Subcutaneous abdominal adipose tissue (tissue), 5 donors: Measurements from ENCODE around the gene ASB1.

Experiments used
- H3K27ac ChIP-seq: one replicate; pipeline ENCODE4 v1.7.0; 2013; ENCODE audit warnings: low read depth, mild to moderate bottlenecking, inconsistent platforms, low read length, moderate library complexity
- H3K27me3 ChIP-seq, 5 donors: one replicate each; pipeline ENCODE4 v1.7.0; 2013; ENCODE audit warnings: low read length in 5 of 5, inconsistent platforms in 1 of 5; ENCODE audit not compliant: control insufficient read depth in 5 of 5, insufficient read depth in 4 of 5
- H3K36me3 ChIP-seq, 5 donors: one replicate each; pipeline ENCODE4 v1.7.0; 2013; ENCODE audit warnings: low read length in 5 of 5; ENCODE audit not compliant: control insufficient read depth in 5 of 5, insufficient read depth in 5 of 5
- H3K4me1 ChIP-seq, 5 donors: one replicate each; pipeline ENCODE4 v1.7.0; 2013; ENCODE audit warnings: low read length in 5 of 5, mild to moderate bottlenecking in 3 of 5, moderate library complexity in 1 of 5; ENCODE audit not compliant: control insufficient read depth in 5 of 5, insufficient read depth in 5 of 5
- H3K4me3 ChIP-seq, 5 donors: one replicate each; pipeline ENCODE4 v1.7.0; 2013; ENCODE audit warnings: low read length in 5 of 5, low read depth in 1 of 5
- H3K9ac ChIP-seq, 5 donors: one replicate each; pipeline ENCODE4 v1.7.0; 2013; ENCODE audit warnings: low read length in 5 of 5, mild to moderate bottlenecking in 4 of 5, moderate library complexity in 3 of 5
- H3K9me3 ChIP-seq, 5 donors: one replicate each; pipeline ENCODE4 v1.7.0; 2013; ENCODE audit warnings: low read length in 5 of 5; ENCODE audit not compliant: control insufficient read depth in 5 of 5
- donor health status: healthy.
- donor health status: healthy.
- donor health status: healthy.
- donor health status: healthy.
- donor health status: healthy.

Gene ASB1

DNA sequence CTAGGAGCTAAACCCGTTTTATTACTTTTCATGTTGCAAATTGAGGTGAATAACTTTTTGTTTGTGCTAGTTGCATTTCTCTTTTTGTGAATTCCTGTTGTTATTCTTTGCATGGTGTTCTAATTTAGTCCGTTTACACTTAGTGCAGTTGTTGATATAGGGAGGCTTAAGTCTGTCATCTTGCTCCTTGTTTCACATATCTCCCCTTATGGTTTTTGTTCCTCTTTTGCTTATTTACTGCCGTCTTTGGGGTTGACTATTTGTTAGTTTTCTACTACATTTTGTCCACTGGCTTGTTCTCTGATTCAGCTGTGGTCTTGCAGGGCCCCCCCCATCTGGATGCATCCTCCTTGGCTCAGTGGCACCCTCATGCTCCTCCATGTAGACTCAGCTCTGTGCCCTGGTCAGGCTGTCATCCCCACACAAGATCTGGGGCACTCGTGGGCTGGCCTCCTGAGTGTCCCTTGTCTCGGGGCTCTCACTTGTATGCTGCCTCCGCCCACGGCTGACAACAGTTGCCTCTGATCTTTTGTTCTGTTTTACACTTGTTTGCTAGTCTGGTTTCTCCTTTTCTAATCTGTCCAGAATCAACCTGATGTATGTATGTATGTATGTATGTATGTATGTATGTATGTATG lies 42.9 kb upstream of the ASB1 start:
- peaks cover 0 to 12% (median 9%) of the 10 kb centered on the region in 5 donors for H3K4me1 ChIP-seq
- no peak overlapping the region for H3K27ac ChIP-seq
- no peak overlapping the region for H3K9ac ChIP-seq
- peaks cover 4 to 32% (median 11%) of the 10 kb centered on the region in 5 donors for H3K36me3 ChIP-seq
- H3K4me3 ChIP-seq, result no peak overlapping the region
- no peaks in the 10 kb centered on the region for H3K27me3 ChIP-seq
- H3K9me3 ChIP-seq, result peaks cover 0 to 3% (median 0%) of the 10 kb centered on the region in 5 donors

DNA sequence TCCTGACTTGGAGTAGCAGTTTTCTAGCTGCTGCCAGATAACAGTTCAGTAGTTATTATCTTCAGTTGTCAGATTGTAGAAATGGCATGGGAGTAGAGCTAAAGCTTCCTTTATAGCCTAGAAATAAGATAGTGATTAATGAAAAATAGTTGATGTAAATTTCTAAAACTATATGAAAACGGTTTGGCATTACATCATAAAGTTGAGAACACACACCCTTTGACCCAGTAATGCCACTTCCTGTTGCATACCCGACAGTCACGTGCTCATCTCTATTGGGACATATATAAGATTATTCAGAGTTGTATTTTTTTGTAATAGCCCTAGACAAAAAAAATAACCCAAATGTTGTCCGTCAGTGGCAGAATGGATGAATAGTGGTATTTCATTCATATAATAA lies 39.4 kb upstream of the ASB1 start:
- no peak overlapping the region for H3K4me3 ChIP-seq
- H3K9ac ChIP-seq, result no peak overlapping the region
- H3K36me3 ChIP-seq, result peaks cover 2 to 13% (median 4%) of the 10 kb centered on the region in 5 donors
- H3K9me3 ChIP-seq, result peaks cover 0 to 3% (median 0%) of the 10 kb centered on the region in 5 donors
- H3K27ac ChIP-seq, result no peak overlapping the region
- peaks cover 0 to 11% (median 7%) of the 10 kb centered on the region in 5 donors for H3K4me1 ChIP-seq
- no peaks in the 10 kb centered on the region for H3K27me3 ChIP-seq

DNA sequence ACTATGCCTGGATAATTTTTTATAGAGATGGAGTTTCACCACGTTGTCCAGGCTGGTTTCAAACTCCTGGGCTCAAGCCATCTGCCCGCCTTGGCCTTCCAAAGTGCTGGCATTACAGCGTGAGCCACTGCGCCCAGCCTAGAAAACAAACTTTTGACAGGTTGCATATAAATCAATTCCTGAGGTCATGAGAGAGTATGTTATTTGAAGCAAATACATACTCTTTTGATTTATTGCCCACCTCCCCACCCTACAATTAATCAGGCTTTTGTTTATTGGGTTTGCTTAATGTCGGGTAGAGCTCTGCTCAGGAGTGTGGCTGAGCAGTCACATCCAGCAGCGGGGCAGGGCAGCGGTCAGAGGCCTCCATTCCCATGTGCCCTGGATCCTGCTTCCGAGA lies 37.9 kb upstream of the ASB1 start:
- no peaks in the 10 kb centered on the region for H3K27me3 ChIP-seq
- H3K9ac ChIP-seq, result no peak overlapping the region
- H3K27ac ChIP-seq, result no peak overlapping the region
- H3K36me3 ChIP-seq, result peaks cover 0 to 6% (median 0%) of the 10 kb centered on the region in 5 donors
- H3K9me3 ChIP-seq, result peaks cover 0 to 2% (median 0%) of the 10 kb centered on the region in 5 donors
- H3K4me1 ChIP-seq, result peaks cover 0 to 11% (median 7%) of the 10 kb centered on the region in 5 donors
- no peak overlapping the region for H3K4me3 ChIP-seq

DNA sequence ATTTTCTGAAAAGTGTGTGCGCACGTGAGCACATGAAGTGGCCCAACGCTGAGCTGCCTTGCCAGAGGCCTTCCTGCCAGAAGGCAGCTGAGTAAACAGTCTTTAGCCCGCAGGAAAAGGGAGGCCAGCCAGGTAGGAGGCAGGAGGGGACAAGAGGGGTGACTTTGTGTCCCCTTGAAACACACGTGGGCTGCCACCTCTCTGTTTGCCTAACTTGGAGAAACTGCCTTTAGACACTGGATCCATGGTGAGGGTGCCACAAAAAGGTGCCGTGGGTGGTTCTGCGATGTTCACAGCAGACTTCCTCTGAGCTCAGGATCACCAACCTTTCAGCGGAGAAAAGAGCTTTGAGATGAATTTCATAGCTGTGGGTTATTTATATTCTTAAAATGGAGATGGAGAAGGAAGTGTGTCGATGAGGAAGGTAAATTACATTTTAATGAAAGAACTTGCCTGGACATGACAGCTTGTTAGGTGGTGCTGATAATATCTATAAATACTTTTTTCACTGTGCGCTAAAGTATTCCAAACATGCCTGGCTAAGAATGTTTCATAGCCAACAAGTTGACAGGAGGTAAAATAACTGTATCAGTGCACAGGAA lies 36.6 kb upstream of the ASB1 start:
- H3K4me3 ChIP-seq, result no peak overlapping the region
- H3K36me3 ChIP-seq, result peaks cover 0 to 6% (median 0%) of the 10 kb centered on the region in 5 donors
- peaks cover 0 to 11% (median 7%) of the 10 kb centered on the region in 5 donors for H3K4me1 ChIP-seq
- no peak overlapping the region for H3K9ac ChIP-seq
- no peaks in the 10 kb centered on the region for H3K9me3 ChIP-seq
- no peaks in the 10 kb centered on the region for H3K27me3 ChIP-seq
- no peak overlapping the region for H3K27ac ChIP-seq

DNA sequence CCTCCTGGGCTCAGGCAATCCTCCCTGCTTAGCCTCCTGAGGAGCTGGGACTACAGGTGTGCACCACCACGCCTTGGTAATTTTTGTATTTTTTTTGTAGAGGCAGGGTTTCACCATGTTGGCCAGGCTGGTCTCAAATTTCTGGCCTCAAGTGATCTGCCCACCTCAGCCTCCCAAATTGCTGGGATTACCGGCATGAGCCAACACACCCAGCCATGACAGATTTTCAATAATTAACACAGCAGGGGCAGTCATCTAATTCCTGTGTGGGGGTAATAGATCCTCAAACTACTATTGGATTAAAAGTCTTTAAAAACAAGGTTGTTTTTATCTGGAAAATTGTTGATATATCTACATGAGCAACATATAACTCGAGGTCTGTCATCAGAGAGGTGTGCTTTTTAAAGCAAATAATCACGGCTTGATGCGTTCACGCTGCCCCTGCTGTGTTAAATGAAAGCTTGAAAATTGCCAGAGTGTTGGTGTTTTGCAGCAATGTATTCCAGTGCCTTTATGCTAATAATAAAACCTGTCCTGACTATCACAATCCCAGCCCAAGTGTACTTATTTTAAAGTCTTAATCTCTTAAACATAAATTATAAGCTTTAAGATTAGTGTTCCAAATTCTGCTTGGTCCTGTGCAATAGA lies 35.6 kb upstream of the ASB1 start:
- Histone ChIP-seq H3K4me3 (no peak overlapping the region), H3K4me1 (peaks cover 0 to 11% (median 7%) of the 10 kb centered on the region in 5 donors), H3K27ac (no peak overlapping the region), H3K36me3 (peaks cover 0 to 6% (median 0%) of the 10 kb centered on the region in 5 donors), H3K9ac (no peak overlapping the region), H3K27me3 (no peaks in the 10 kb centered on the region), H3K9me3 (no peaks in the 10 kb centered on the region)

DNA sequence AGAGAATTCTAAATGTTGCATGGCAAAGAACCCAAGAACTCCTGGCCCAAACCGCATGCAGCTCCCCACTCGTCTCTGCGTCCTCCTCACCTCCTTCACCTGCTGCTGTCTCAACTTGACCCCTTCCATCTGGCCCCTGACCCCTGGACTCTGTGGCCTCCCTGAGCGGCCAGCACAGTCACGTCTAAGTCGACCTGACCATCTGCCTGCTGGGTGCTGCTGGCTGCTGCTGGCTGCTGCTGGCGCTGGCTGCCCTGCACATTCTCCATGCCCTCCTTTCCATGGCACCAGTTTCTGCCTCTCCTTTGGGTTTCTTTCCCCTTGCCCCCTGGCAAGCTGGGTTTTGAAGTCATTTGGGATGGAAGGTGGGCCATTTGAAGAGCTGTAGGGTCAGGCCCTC lies 30.1 kb upstream of the ASB1 start:
- H3K36me3 ChIP-seq, result peaks cover 3 to 16% (median 12%) of the 10 kb centered on the region in 5 donors
- no peaks in the 10 kb centered on the region for H3K9me3 ChIP-seq
- H3K4me1 ChIP-seq, result no peaks in the 10 kb centered on the region
- no peak overlapping the region for H3K9ac ChIP-seq
- no peak overlapping the region for H3K27ac ChIP-seq
- H3K27me3 ChIP-seq, result no peaks in the 10 kb centered on the region
- H3K4me3 ChIP-seq, result no peak overlapping the region

DNA sequence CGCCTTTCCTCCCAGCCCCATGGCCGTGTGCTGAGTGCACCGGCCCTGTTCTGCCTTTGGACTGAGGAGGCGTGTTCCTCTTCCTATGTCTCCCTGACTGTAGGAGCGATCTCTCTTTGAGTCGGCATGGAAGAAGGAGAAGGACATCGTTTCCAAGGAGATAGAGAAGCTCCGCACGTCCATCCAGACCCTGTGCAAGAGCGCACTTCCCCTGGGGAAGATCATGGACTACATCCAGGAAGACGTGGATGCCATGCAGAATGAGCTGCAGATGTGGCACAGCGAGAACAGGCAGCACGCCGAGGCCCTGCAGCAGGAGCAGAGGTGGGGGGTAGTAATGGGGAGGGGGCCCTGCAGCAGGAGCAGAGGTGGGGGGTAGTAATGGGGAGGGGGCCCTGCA lies 29.4 kb upstream of the ASB1 start:
- Histone ChIP-seq H3K36me3 (peaks cover 5 to 20% (median 13%) of the 10 kb centered on the region in 5 donors), H3K4me3 (no peak overlapping the region), H3K9me3 (no peaks in the 10 kb centered on the region), H3K27ac (no peak overlapping the region), H3K4me1 (no peaks in the 10 kb centered on the region), H3K9ac (no peak overlapping the region), H3K27me3 (no peaks in the 10 kb centered on the region)

DNA sequence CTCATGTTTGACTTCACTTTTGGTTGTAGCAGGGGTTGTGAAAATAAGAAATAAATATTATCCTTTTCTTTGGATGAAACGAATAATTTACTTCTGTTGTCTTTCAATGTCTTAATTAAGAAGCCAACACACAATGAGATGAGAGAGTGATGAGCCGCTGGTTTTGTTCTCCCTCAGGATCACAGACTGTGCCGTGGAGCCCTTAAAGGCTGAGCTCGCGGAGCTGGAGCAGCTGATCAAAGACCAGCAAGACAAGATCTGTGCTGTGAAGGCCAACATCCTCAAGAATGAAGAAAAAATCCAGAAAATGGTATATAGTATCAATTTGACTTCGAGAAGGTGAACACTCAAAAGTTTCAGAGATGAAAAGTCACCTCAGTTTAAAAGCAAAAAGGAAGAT lies 28.1 kb upstream of the ASB1 start:
- H3K4me1 ChIP-seq, result no peaks in the 10 kb centered on the region
- no peak overlapping the region for H3K27ac ChIP-seq

DNA sequence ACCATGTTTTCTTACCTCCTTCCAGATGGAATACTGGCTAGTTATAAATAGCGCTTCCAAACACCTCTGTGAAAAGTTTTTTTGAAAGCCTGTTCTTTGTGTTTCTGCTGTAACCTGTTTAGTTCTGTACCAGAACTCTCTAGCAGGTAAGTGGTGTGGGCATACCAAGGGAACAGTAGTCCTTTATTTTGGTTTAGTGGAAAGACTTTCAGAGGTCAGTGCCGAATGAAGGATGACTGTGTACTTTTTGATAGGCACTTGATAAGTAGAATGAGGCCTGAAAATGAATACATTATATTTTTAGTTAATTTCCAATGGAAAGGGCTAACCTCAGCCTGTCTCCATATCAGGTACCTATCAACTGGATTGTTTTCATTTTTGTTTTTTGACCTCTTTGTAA lies 27.6 kb upstream of the ASB1 start:
- Histone ChIP-seq H3K4me1 (no peaks in the 10 kb centered on the region), H3K9me3 (no peaks in the 10 kb centered on the region)

More for the DNA sequence above, 28.1 kb upstream of the ASB1 start:
- no peak overlapping the region for H3K9ac ChIP-seq
- no peaks in the 10 kb centered on the region for H3K9me3 ChIP-seq
- peaks cover 5 to 20% (median 13%) of the 10 kb centered on the region in 5 donors for H3K36me3 ChIP-seq
- H3K27me3 ChIP-seq, result no peaks in the 10 kb centered on the region
- H3K4me3 ChIP-seq, result no peak overlapping the region

DNA sequence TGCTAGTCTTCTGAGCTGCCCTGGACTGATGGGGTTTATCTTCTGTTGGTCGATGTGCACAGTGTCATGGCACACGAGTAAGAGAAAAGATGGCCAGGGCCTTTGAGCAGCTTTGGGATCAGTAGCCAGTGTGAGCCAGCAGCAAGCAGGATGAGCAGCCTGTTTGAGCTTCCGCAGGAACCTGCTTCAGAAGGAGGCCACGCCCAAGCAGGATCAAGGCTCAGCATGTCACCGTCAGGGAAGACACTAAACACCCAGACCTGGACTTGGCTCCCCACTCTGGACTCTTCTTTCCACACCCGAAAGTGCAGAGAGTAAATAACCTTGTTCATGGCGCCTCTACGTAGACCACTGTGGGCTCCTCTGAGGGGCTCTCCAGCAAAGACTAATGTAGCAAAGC lies 25.2 kb upstream of the ASB1 start:
- Histone ChIP-seq H3K4me3 (no peak overlapping the region), H3K4me1 (no peaks in the 10 kb centered on the region), H3K9me3 (no peaks in the 10 kb centered on the region), H3K27me3 (no peaks in the 10 kb centered on the region), H3K9ac (no peak overlapping the region), H3K27ac (no peak overlapping the region), H3K36me3 (peaks cover 8 to 25% (median 13%) of the 10 kb centered on the region in 5 donors)

More for the DNA sequence above, 27.6 kb upstream of the ASB1 start:
- Histone ChIP-seq H3K36me3 (peaks cover 7 to 23% (median 13%) of the 10 kb centered on the region in 5 donors), H3K27ac (no peak overlapping the region), H3K9ac (no peak overlapping the region), H3K4me3 (no peak overlapping the region), H3K27me3 (no peaks in the 10 kb centered on the region)
